Right atrium auricular region (tissue), 2 donors: ENCODE measurements around the gene SLC22A23. TPM values are rescaled to one million over a fixed set of nuclear protein-coding genes. Genes with fewer than 3 reads are reported as not detected.

Experiments used
- DNase-seq: peaks from one replicate; pipeline ENCODE4 v3.0.0-alpha.2; 2019; ENCODE audit warnings: low spot score
- H3K27ac ChIP-seq, 2 donors: fragments of 200-600 bp; sonication (generic); 1 replicate in 1 of 2; 2 replicates in 1 of 2; pipeline ENCODE4 v1.5.1; 2016 to 2019
- H3K27me3 ChIP-seq, 2 donors: fragments of 200-600 bp; sonication (generic); one replicate each; pipeline versions ENCODE4 v1.5.1 to v1.6.0; 2017 to 2019
- H3K36me3 ChIP-seq: fragments of 200-600 bp; sonication (generic); one replicate; pipeline ENCODE4 v1.5.1; 2016
- H3K4me1 ChIP-seq, 2 donors: fragments of 200-600 bp; sonication (generic); one replicate each; pipeline versions ENCODE4 v1.5.1 to v1.6.0; 2017 to 2019
- H3K4me3 ChIP-seq, 2 donors: fragments of 200-600 bp; sonication (generic); 1 replicate in 1 of 2; 2 replicates in 1 of 2; pipeline ENCODE4 v1.5.1; 2017 to 2019; ENCODE audit warnings: mild to moderate bottlenecking in 1 of 2, moderate library complexity in 1 of 2
- H3K9me3 ChIP-seq, 2 donors: fragments of 200-600 bp; sonication (generic); one replicate each; pipeline ENCODE4 v1.5.1; 2019
- CTCF ChIP-seq, 2 donors: fragments of 200-600 bp; sonication (generic); IDR thresholded peaks; one replicate each; pipeline ENCODE4 v1.5.1; 2019; ENCODE audit warnings: antibody characterized with exemption in 2 of 2
- total RNA-seq, 2 donors: library from RNA; depleted of rRNA; stranded (reverse); fragments of >200 nt; gene quantifications; one replicate each; pipeline ENCODE4 v1.1.0, GENCODE V29; 2016

SLC22A23 gene
- total RNA-seq, 2 donors from 2014 or later: 2.9 to 7.2 TPM

GRCh38 chr6:3268680-3269079 lies 188.2 kb downstream of the SLC22A23 start:
- TF ChIP-seq CTCF (IDR thresholded peaks at IDR 0.05): no peak
- H3K27me3 ChIP-seq: no peaks in the 10 kb centered on the region
- DNase-seq: no peak
- H3K4me3 ChIP-seq: no peak overlapping the region
- H3K36me3 ChIP-seq: peaks cover 22% of the 10 kb centered on the region
- H3K9me3 ChIP-seq: no peaks in the 10 kb centered on the region
- H3K27ac ChIP-seq: no peak overlapping the region
- no peaks in the 10 kb centered on the region for H3K4me1 ChIP-seq

GRCh38 chr6:3267162-3267561 lies 189.7 kb downstream of the SLC22A23 start:
- no peaks in the 10 kb centered on the region for H3K4me1 ChIP-seq
- DNase-seq: no peak

GRCh38 chr6:3266170-3266569 lies 190.7 kb downstream of the SLC22A23 start:
- no peak overlapping the region for H3K4me3 ChIP-seq
- DNase-seq: no peak
- H3K27ac ChIP-seq: no peak overlapping the region
- no peak for TF ChIP-seq CTCF (IDR thresholded peaks at IDR 0.05)
- no peaks in the 10 kb centered on the region for H3K27me3 ChIP-seq
- peaks cover 13% of the 10 kb centered on the region for H3K36me3 ChIP-seq
- no peaks in the 10 kb centered on the region for H3K9me3 ChIP-seq
- peaks cover 0 to 8% of the 10 kb centered on the region in 2 donors for H3K4me1 ChIP-seq

More at GRCh38 chr6:3267162-3267561, 189.7 kb downstream of the SLC22A23 start:
- Histone ChIP-seq H3K27ac (no peak overlapping the region), H3K36me3 (peaks cover 22% of the 10 kb centered on the region), H3K27me3 (no peaks in the 10 kb centered on the region), H3K9me3 (no peaks in the 10 kb centered on the region), H3K4me3 (no peak overlapping the region)
- TF ChIP-seq CTCF (IDR thresholded peaks at IDR 0.05): no peak

GRCh38 chr6:3265671-3266070 lies 191.2 kb downstream of the SLC22A23 start:
- peaks cover 0 to 13% of the 10 kb centered on the region in 2 donors for H3K4me1 ChIP-seq
- no peak for DNase-seq
- peaks cover 9% of the 10 kb centered on the region for H3K36me3 ChIP-seq

GRCh38 chr6:3264356-3264755 lies 192.5 kb downstream of the SLC22A23 start:
- no peaks in the 10 kb centered on the region for H3K9me3 ChIP-seq
- H3K36me3 ChIP-seq: peaks cover 9% of the 10 kb centered on the region
- TF ChIP-seq CTCF (IDR thresholded peaks at IDR 0.05): no peak
- H3K27me3 ChIP-seq: no peaks in the 10 kb centered on the region
- peaks cover 0 to 25% of the 10 kb centered on the region in 2 donors for H3K4me1 ChIP-seq
- no peak for DNase-seq
- no peak overlapping the region for H3K27ac ChIP-seq
- no peak overlapping the region for H3K4me3 ChIP-seq

More at GRCh38 chr6:3265671-3266070, 191.2 kb downstream of the SLC22A23 start:
- Histone ChIP-seq H3K27ac (no peak overlapping the region), H3K4me3 (no peak overlapping the region), H3K9me3 (no peaks in the 10 kb centered on the region), H3K27me3 (no peaks in the 10 kb centered on the region)
- TF ChIP-seq CTCF (IDR thresholded peaks at IDR 0.05): no peak

- H3K36me3 ChIP-seq: peaks cover 9% of the 10 kb centered on the region
- H3K27me3 ChIP-seq: no peaks in the 10 kb centered on the region
- no peaks in the 10 kb centered on the region for H3K9me3 ChIP-seq
- H3K4me3 ChIP-seq: no peak overlapping the region
- DNase-seq: no peak
- no peak for TF ChIP-seq CTCF (IDR thresholded peaks at IDR 0.05)
- no peak overlapping the region for H3K27ac ChIP-seq
- H3K4me1 ChIP-seq: peaks cover 0 to 28% of the 10 kb centered on the region in 2 donors
Measured at GRCh38 chr6:3263096-3263495, 193.8 kb downstream of the SLC22A23 start.
